Motor neuron (in vitro differentiated cells): Measurements from ENCODE around the gene LILRB5. TPM values are rescaled to one million over a fixed set of nuclear protein-coding genes. Genes with fewer than 3 reads are reported as not detected.
A peak's percentile ranks its signal among the peaks of the same experiment; 100 is the strongest.
"Not testable (repeated sequence)": the region's sequence is repeated elsewhere in the genome, so short reads cannot be mapped to it uniquely, and the experiment has no call there.

Experiments
- ATAC-seq, 8 experiments: fragments of 200-7000 bp; cut with Tn5 transposase; replicated peaks in 6 of 8; 2 replicates each; pipeline ENCODE4 v1.8.0; 2021; ENCODE audit warnings: mild to moderate bottlenecking in 8 of 8, moderate library complexity in 8 of 8
- H3K27ac ChIP-seq, 2 donors: fragments of 250-450 bp; sonication (Bioruptor Pico); 2 replicates each; pipeline ENCODE4 v1.9.0; 2021; ENCODE audit warnings: antibody characterized with exemption in 2 of 2, mild to moderate bottlenecking in 2 of 2, moderate library complexity in 1 of 2
- H3K4me1 ChIP-seq, 2 donors: fragments of 250-450 bp; sonication (Bioruptor Pico); replicated peaks in 1 of 2; 2 replicates each; pipeline ENCODE4 v1.6.1; 2021; ENCODE audit warnings: antibody characterized with exemption in 2 of 2, mild to moderate bottlenecking in 2 of 2, moderate library complexity in 1 of 2
- H3K4me3 ChIP-seq, 5 donors: fragments of 250-450 bp; sonication (Bioruptor Pico); 2 replicates each; pipeline ENCODE4 v1.9.0; 2021; ENCODE audit warnings: antibody characterized with exemption in 5 of 5, mild to moderate bottlenecking in 5 of 5, moderate library complexity in 4 of 5
- WGBS, 10 experiments: fragments of 450-650 bp; shearing (Covaris generic); methylation state at CpG; one replicate each; pipeline ENCODE4 v1.0.0; 2022; 5-methylcytosine and 5-hydroxymethylcytosine counted together
- in situ Hi-C, 9 experiments: fragments of 400-800 bp; cut with MboI; loops; one replicate each; pipeline ENCODE4 v1.15.0; 2021; ENCODE audit warnings: low sequenced_read_pairs in 9 of 9, low pct_unique_long_range_greater_than_20kb in 2 of 9; ENCODE audit not compliant: unreplicated experiment in 9 of 9
- total RNA-seq, 8 experiments: library from RNA; unstranded; fragments of 300-600 nt; gene quantifications; 2 replicates each; pipeline versions ENCODE4 v1.2.3 to v1.2.4, GENCODE V29; 2022

LILRB5 gene
- total RNA-seq, 8 experiments from 2014 or later, result under 0.01 to 0.81 (median 0.17) TPM; not detected in 2

DNA sequence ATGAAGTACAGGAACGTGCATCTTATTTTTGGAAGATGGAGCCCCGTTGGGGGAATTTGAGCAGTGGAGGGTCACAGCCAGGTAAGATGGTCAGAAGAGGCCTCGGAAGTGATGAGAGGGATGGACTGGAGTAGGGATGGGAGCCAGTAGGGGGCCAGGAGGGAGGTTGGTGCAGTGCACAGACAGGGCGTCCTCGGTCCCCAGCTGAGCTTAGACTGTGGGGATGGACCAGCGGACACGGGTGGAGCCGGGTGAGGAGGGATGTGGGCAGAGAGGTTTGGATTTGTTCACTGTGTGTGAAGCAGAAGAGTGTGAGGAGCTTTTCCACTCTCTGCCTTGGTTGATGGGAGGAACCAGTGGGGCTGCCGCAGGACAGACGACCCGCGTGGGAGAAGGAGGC lies 45.8 kb downstream of the LILRB5 start:
- peak overlapping the region in 1 of 2 donors; percentile 42 for H3K27ac ChIP-seq
- in situ Hi-C loops, result no loop called here
- H3K4me1 ChIP-seq, result peaks cover 13 to 21% of the 10 kb centered on the region in 2 donors
- 59 to 100% (median 81%) methylated on average over 1 to 5 of the region's 12 CpGs; no CpG with 5 or more reads in 5 of the 10 experiments for WGBS, 10 experiments
- no peak overlapping the region for H3K4me3 ChIP-seq
- ATAC-seq, result peak in 3 of 8 experiments; percentile 1 to 4 (median 2)

DNA sequence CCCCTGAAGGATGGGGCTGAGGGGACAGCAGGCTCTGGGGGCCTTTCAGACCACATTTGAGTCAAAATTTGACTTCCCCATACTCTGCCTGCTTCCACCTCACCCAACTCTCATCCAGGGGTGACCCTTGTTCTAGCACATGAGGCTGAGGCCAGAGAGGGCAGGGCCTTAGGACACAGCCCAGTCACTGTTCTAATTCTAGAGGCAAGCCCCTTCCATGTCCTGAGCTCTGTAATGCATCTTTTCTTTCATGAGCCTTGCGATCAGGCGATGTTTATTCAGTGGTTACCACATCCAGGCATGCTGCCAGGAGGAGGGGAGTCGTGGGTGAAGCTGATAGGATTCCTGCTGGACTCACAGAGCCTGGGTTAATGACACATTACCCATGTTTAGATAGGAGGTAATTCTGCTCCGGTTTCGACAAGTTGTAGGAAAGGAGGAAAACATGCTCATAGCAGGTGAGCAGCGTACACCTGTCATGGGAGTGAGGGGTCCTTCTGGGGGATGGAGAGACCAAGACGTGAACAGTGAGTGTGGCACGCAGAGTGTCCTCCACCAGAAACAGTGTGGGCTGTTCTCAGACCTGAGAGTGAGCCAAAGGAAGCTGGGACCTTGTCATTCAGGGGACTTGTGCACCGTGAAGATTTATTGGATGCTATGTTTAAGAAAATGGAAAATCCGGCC lies 47.1 kb downstream of the LILRB5 start:
- no peak overlapping the region for H3K4me3 ChIP-seq
- H3K4me1 ChIP-seq, result peaks cover 13 to 21% of the 10 kb centered on the region in 2 donors
- in situ Hi-C loops, result no loop called here
- ATAC-seq, result peak; percentile 25 to 79 (median 61)
- WGBS, 10 experiments, result 0 to 90% (median 63%) methylated on average over 1 to 8 of the region's 10 CpGs; no CpG with 5 or more reads in 2 of the 10 experiments
- H3K27ac ChIP-seq, result peak overlapping the region; percentile 49 to 79

GRCh38 chr19:54209058-54209810 lies 47.8 kb downstream of the LILRB5 start:
- H3K4me3 ChIP-seq, result no peak overlapping the region
- ATAC-seq, result peak; percentile 27 to 55 (median 47)

GRCh38 chr19:54208784-54209057 lies 48.4 kb downstream of the LILRB5 start:
- in situ Hi-C loops, result no loop called here
- 87 to 100% (median 92%) methylated on average over 1 to 3 of the region's 8 CpGs; no CpG with 5 or more reads in 7 of the 10 experiments for WGBS, 10 experiments
- Histone ChIP-seq H3K27ac (peak overlapping the region in 1 of 2 donors; percentile 79), H3K4me1 (peaks cover 13 to 21% of the 10 kb centered on the region in 2 donors), H3K4me3 (no peak overlapping the region)
- ATAC-seq, result peak in 2 of 8 experiments; percentile 1 to 2

More at GRCh38 chr19:54209058-54209810, 47.8 kb downstream of the LILRB5 start:
- Histone ChIP-seq H3K27ac (peak overlapping the region; percentile 49 to 79), H3K4me1 (peaks cover 13 to 21% of the 10 kb centered on the region in 2 donors)
- 7 to 100% (median 60%) methylated on average over 1 to 3 of the region's 24 CpGs; no CpG with 5 or more reads in 7 of the 10 experiments for WGBS, 10 experiments
- in situ Hi-C loops, result no loop called here

- peaks cover 15 to 23% of the 10 kb centered on the region in 2 donors for H3K4me1 ChIP-seq
- no peak overlapping the region for H3K4me3 ChIP-seq
- in situ Hi-C loops, result no loop called here
- peak overlapping the region in 1 of 2 donors; percentile 79 for H3K27ac ChIP-seq
- peak in 4 of 8 experiments; percentile 1 to 5 (median 2) for ATAC-seq
- WGBS, 10 experiments, result 55 to 100% (median 87%) methylated on average over 1 to 7 of the region's 18 CpGs; no CpG with 5 or more reads in 3 of the 10 experiments
Measured at GRCh38 chr19:54207983-54208783, 48.9 kb downstream of the LILRB5 start.

DNA sequence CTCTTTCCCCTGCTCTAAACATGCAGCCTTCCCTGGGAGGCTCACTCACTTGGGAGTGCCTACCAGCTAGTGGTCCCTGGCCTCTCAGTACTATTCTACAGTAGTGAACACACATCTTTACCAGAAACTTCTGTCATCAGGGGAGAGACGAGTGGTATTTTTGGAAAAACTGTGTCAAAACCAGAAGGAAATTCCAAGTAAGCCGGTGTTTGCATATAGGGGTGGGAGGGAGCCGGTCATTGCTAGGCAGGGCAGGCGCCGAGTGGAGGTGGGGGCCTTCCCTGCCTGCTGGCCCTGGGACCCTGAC lies 49.4 kb downstream of the LILRB5 start:
- no peak for ATAC-seq
- H3K4me3 ChIP-seq, result no peak overlapping the region
- H3K27ac ChIP-seq, result no peak overlapping the region
- in situ Hi-C loops, result no loop called here
- WGBS, 10 experiments, result 40% methylated on average over 1 of the region's 5 CpGs; no CpG with 5 or more reads in 9 of the 10 experiments
- peaks cover 21 to 29% of the 10 kb centered on the region in 2 donors for H3K4me1 ChIP-seq

DNA sequence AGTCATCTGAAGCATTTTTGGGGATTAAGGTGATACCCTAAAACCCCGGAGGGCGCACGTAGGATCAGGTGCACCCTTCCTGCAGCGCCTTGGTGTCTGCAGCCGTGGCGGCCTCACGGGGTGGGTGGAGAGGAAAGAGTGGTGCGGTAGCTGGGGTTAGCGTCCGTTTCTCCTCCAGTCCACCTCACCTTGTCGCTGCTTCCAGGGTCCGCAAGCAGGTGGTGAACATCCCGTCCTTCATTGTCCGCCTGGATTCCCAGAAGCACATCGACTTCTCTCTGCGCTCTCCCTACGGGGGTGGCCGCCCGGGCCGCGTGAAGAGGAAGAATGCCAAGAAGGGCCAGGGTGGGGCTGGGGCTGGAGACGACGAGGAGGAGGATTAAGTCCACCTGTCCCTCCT lies 49.9 kb downstream of the LILRB5 start:
- H3K27ac ChIP-seq, H3K4me3 ChIP-seq, in situ Hi-C loops, ATAC-seq: not testable (repeated sequence)
- H3K4me1 ChIP-seq, result peaks cover 25 to 33% of the 10 kb centered on the region in 2 donors
- WGBS, 10 experiments, result 80 to 100% (median 90%) methylated on average over 1 to 5 of the region's 23 CpGs; no CpG with 5 or more reads in 5 of the 10 experiments

GRCh38 chr19:54206831-54207177 lies 50.3 kb downstream of the LILRB5 start:
- in situ Hi-C loops, result no loop called here
- ATAC-seq, result no peak
- Histone ChIP-seq H3K4me3 (no peak overlapping the region), H3K4me1 (peaks cover 29 to 37% of the 10 kb centered on the region in 2 donors), H3K27ac (no peak overlapping the region)
- 67 to 100% (median 92%) methylated on average over 2 to 8 of the region's 13 CpGs; no CpG with 5 or more reads in 5 of the 10 experiments for WGBS, 10 experiments

DNA sequence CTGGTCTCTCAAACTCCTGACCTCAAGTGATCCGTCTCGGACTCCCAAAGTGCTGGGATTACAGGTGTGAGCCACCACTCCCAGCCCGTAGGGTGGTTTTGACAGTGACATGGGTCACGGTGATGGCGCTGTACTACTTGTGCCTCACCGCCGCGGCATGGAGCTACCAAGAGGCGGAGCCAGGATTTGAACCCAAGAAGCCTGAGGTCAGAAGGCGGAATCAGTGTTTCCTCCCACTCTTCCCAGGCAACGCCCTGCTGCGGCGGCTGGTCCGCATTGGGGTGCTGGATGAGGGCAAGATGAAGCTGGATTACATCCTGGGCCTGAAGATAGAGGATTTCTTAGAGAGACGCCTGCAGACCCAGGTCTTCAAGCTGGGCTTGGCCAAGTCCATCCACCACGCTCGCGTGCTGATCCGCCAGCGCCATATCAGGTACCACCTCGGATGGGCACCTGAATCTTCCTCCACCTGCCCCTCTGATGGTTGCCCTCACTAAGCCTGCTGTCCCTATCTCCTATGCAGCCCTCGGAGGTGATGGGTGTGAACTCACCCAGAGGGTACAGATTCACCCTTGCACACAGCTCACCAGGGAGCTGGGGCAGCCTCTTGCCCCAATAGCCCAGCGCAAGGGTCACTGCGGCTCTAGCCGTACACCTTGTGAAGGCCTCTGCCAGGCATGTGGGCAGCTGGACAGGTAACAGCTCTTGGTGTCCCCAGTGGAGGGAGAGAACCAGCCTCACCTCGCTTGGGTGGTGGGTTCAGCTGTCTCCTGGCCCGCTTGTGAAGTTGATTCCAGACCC lies 50.8 kb downstream of the LILRB5 start:
- Histone ChIP-seq H3K27ac (no peak overlapping the region), H3K4me3 (no peak overlapping the region), H3K4me1 (peaks cover 33 to 41% of the 10 kb centered on the region in 2 donors)
- WGBS, 10 experiments, result 90 to 100% (median 98%) methylated on average over 1 to 15 of the region's 27 CpGs; no CpG with 5 or more reads in 3 of the 10 experiments
- in situ Hi-C loops, result no loop called here
- no peak for ATAC-seq

DNA sequence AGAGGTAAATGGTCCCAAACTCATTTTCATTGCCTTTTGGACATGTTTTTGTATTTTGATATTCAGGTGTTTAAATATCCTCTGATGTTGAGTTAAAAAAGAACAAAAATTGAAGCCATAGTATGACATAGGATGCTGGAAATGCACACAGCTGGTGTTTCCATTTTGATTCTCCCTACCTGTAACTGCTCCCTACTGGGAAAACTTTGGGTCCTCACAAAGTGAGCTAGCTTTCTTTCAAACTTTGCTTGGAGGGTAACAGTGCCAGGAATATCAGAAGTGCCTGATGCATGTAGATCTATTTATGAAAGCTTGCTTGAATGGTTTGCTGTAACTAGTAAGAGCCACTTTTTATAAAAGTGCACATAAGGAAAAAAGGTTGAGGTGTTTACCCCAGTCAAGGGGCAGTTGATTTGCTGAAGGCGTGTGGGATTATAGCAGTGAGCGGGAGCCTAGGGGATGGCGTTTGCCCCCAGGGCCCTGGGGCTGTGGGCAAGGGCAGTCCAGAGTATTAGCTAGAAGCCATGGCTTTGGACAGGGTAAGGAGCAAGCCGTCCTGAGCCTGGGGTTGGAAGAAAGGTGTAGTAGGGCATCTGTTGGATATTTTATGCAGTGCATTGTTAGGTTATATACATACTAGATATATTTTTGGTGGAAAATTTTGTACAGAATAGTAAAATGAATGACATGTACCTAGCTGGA lies 52.2 kb downstream of the LILRB5 start:
- H3K27ac ChIP-seq, result no peak overlapping the region
- WGBS, 10 experiments, result 83 to 100% (median 93%) methylated on average over 1 to 4 of the region's 4 CpGs; no CpG with 5 or more reads in 4 of the 10 experiments
- in situ Hi-C loops, result no loop called here
- ATAC-seq, result no peak
- H3K4me1 ChIP-seq, result peaks cover 31 to 39% of the 10 kb centered on the region in 2 donors
- H3K4me3 ChIP-seq, result no peak overlapping the region

GRCh38 chr19:54203151-54203611 lies 53.9 kb downstream of the LILRB5 start:
- WGBS, 10 experiments, result 50 to 100% (median 95%) methylated on average over 1 to 4 of the region's 9 CpGs; no CpG with 5 or more reads in 2 of the 10 experiments
- in situ Hi-C loops, result no loop called here
- no peak overlapping the region for H3K27ac ChIP-seq
- ATAC-seq, result no peak
- no peak overlapping the region for H3K4me3 ChIP-seq
- peaks cover 20 to 22% of the 10 kb centered on the region in 2 donors for H3K4me1 ChIP-seq

- ATAC-seq, result no peak
- Histone ChIP-seq H3K4me1 (peaks cover 20% of the 10 kb centered on the region in 2 donors), H3K27ac (no peak overlapping the region), H3K4me3 (peak overlapping the region in 3 of 5 donors; percentile 56 to 90 (median 79))
- in situ Hi-C loops, result no loop called here
- 0 to 90% (median 47%) methylated on average over 1 to 9 of the region's 13 CpGs; no CpG with 5 or more reads in 3 of the 10 experiments for WGBS, 10 experiments
Measured at GRCh38 chr19:54201980-54202379, 55.1 kb downstream of the LILRB5 start.
